ENCODE data around the gene PSAP.

The PSAP gene

GRCh38 chr10:71831646-71832552, 19.2 kb downstream of the PSAP start:
- TF ChIP-seq CTCF (IDR thresholded peaks at IDR 0.05; ENCODE audit: insufficient read depth, low read length, poor library complexity, severe bottlenecking) (no peak), EZH2phosphoT487 (conservative IDR thresholded peaks at IDR 0.05; ENCODE audit: low read length) (no peak)
- Histone ChIP-seq H3K79me2 (ENCODE audit: insufficient read depth, low read length) (0 out of 2 replicates have a peak, but pooled peaks cover 2% of the 10 kb centered on the region), H3K27me3 (ENCODE audit: low read length) (no peaks in the 10 kb centered on the region), H4K20me1 (ENCODE audit: low read depth, low read length) (no peaks in the 10 kb centered on the region; the same call in 1 of the 2 replicates), H3K27ac (ENCODE audit: low read depth, low read length) (no peak overlapping the region), H3K4me2 (ENCODE audit: low read depth, low read length, poor library complexity, severe bottlenecking) (no peak overlapping the region), H3F3A (ENCODE audit: insufficient read depth) (no peaks in the 10 kb centered on the region), H3K9me2 (replicated peaks; ENCODE audit: insufficient read depth, low read length) (no peaks in the 10 kb centered on the region), H3K9ac (ENCODE audit: low read length) (no peak overlapping the region), H3K9me3 (ENCODE audit: insufficient read depth, low read length) (no peaks in the 10 kb centered on the region), H3K4me3 (ENCODE audit: insufficient read depth, low read length, poor library complexity, severe bottlenecking) (no peak overlapping the region), H3K36me3 (ENCODE audit: low read length) (no peaks in the 10 kb centered on the region), H2AFZ (ENCODE audit: low read depth, low read length, severe bottlenecking) (no peak overlapping the region)

DNA sequence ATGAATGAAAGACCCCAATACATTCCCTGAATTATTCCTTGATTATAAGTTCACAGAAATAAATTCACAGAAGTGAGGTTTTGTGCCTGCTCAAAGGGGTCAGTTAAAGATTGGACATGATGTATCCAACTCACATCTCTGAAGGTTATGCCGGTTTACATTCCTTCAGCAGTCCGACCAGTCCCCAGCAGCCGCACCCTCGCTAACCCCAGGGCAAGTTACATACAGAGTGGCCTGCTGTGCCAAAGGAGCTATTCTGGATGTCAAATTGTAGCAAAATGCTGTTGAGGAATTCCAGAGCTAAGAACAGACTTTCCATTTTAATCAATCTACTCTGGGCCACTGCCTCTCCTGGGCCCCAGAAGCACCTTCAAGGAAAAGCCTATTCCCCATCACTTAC, 20.3 kb downstream of the PSAP start:
- Histone ChIP-seq H3K79me2 (ENCODE audit: insufficient read depth, low read length) (no peaks in the 10 kb centered on the region), H3K9me3 (ENCODE audit: insufficient read depth, low read length) (no peaks in the 10 kb centered on the region), H3K9ac (ENCODE audit: low read length) (no peak overlapping the region), H2AFZ (ENCODE audit: low read depth, low read length, severe bottlenecking) (no peak overlapping the region), H3K36me3 (ENCODE audit: low read length) (no peaks in the 10 kb centered on the region), H3K27me3 (ENCODE audit: low read length) (no peaks in the 10 kb centered on the region), H3K27ac (ENCODE audit: low read depth, low read length) (no peak overlapping the region), H3K9me2 (replicated peaks; ENCODE audit: insufficient read depth, low read length) (no peaks in the 10 kb centered on the region), H3F3A (ENCODE audit: insufficient read depth) (no peaks in the 10 kb centered on the region), H3K4me2 (ENCODE audit: low read depth, low read length, poor library complexity, severe bottlenecking) (no peak overlapping the region), H3K4me3 (ENCODE audit: insufficient read depth, low read length, poor library complexity, severe bottlenecking) (no peak overlapping the region), H4K20me1 (ENCODE audit: low read depth, low read length) (no peaks in the 10 kb centered on the region)
- TF ChIP-seq EZH2phosphoT487 (conservative IDR thresholded peaks at IDR 0.05; ENCODE audit: low read length) (no peak), CTCF (IDR thresholded peaks at IDR 0.05; ENCODE audit: insufficient read depth, low read length, poor library complexity, severe bottlenecking) (no peak)

DNA sequence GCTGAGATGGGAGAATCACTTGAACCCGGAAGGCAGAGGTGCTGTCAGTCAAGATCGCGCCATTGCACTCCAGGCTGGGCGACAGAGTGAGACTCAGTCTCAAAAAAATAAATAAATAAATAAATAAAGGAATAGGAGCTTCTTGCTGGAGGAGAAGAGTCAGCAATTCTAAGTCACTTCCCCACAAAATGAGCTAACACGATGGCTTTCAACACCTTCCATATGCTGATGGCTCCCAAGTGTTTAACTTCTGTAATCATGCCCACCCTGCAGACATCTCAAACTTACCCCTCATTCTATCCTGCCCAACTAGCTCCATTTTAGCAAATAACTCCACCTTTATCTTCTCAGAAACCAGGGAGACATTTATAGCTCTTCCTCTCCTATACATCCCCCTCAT, 21.2 kb downstream of the PSAP start:
- H3K9me2 ChIP-seq (replicated peaks; ENCODE audit: insufficient read depth, low read length), result no peaks in the 10 kb centered on the region
- no peaks in the 10 kb centered on the region for H3K27me3 ChIP-seq (ENCODE audit: low read length)
- H3F3A ChIP-seq (ENCODE audit: insufficient read depth), result no peaks in the 10 kb centered on the region
- H3K4me2 ChIP-seq (ENCODE audit: low read depth, low read length, poor library complexity, severe bottlenecking), result no peak overlapping the region
- H2AFZ ChIP-seq (ENCODE audit: low read depth, low read length, severe bottlenecking), result no peak overlapping the region
- H3K79me2 ChIP-seq (ENCODE audit: insufficient read depth, low read length), result no peaks in the 10 kb centered on the region
- H3K4me3 ChIP-seq (ENCODE audit: insufficient read depth, low read length, poor library complexity, severe bottlenecking), result no peak overlapping the region
- H4K20me1 ChIP-seq (ENCODE audit: low read depth, low read length), result no peaks in the 10 kb centered on the region
- H3K9ac ChIP-seq (ENCODE audit: low read length), result no peak overlapping the region
- H3K36me3 ChIP-seq (ENCODE audit: low read length), result no peaks in the 10 kb centered on the region
- H3K9me3 ChIP-seq (ENCODE audit: insufficient read depth, low read length), result no peaks in the 10 kb centered on the region
- no peak for TF ChIP-seq EZH2phosphoT487 (conservative IDR thresholded peaks at IDR 0.05; ENCODE audit: low read length)
- no peak overlapping the region for H3K27ac ChIP-seq (ENCODE audit: low read depth, low read length)

DNA sequence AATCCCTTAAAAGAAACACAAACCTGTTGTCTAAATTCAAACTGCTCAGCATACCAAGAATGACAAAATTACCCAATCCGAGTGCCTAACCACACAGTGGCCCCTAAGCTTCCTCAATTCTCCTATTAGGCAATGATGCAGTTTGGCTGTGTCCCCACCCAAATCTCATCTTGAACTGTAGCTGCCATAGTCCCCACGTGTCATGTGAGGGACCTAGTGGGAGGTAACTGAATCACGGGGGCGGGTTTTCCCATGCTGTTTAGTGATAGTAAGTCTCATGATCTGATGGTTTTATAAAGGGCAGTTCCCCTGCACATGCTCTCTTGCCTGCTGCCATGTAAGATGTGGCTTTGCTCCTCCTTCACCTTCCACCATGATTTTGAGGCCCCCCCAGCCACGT, 21.9 kb downstream of the PSAP start:
- Histone ChIP-seq H3K27ac (ENCODE audit: low read depth, low read length) (no peak overlapping the region), H3K36me3 (ENCODE audit: low read length) (no peaks in the 10 kb centered on the region), H3K79me2 (ENCODE audit: insufficient read depth, low read length) (no peaks in the 10 kb centered on the region), H4K20me1 (ENCODE audit: low read depth, low read length) (no peaks in the 10 kb centered on the region), H3K9me3 (ENCODE audit: insufficient read depth, low read length) (no peaks in the 10 kb centered on the region), H3K4me2 (ENCODE audit: low read depth, low read length, poor library complexity, severe bottlenecking) (no peak overlapping the region), H3F3A (ENCODE audit: insufficient read depth) (no peaks in the 10 kb centered on the region), H3K9me2 (replicated peaks; ENCODE audit: insufficient read depth, low read length) (no peaks in the 10 kb centered on the region), H3K9ac (ENCODE audit: low read length) (no peak overlapping the region), H3K27me3 (ENCODE audit: low read length) (no peaks in the 10 kb centered on the region), H2AFZ (ENCODE audit: low read depth, low read length, severe bottlenecking) (no peak overlapping the region), H3K4me3 (ENCODE audit: insufficient read depth, low read length, poor library complexity, severe bottlenecking) (no peak overlapping the region)
- TF ChIP-seq CTCF (IDR thresholded peaks at IDR 0.05; ENCODE audit: insufficient read depth, low read length, poor library complexity, severe bottlenecking), result no peak

Measured in SU-DHL-6 (cell line).